ENCODE measurements around the gene MTM1. TPM values are rescaled to one million over a fixed set of nuclear protein-coding genes. Genes with fewer than 3 reads are reported as not detected.

The MTM1 gene
- polyA plus RNA-seq, 1 of the 3 experiments (the other 2 are of a cell fraction), result 2.7 TPM

DNA sequence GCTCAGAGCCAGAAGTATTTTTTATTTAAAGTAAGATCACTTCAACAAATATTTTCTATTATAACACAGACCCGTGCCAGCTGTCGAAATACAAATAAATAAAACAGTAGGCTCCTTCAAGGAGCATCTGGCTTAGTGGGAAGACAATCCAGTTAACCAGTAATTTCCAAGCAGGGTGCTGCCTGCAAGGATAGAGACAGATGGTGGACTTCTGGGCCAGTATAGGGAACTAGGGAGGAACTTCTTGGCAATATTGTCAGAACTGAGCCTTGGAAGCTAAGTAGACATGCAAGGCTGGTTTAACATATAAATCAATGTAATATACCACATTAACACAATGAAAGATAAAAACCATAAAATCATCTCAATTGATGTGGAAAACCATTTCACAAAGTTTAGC lies 107.8 kb downstream of the MTM1 start:
- POLR2A ChIA-PET, result no interaction called here
- CTCF ChIA-PET, result interaction anchor here (0.7 to 1.2 kb wide), 2 partner anchors 10 to 89 kb away, joined by 3 to 5 read pairs; no protein-coding TSS in a partner anchor
- 34% methylated on average over 2 of the region's 2 CpGs for WGBS (ENCODE audit: low lambda C conversion rate)

DNA sequence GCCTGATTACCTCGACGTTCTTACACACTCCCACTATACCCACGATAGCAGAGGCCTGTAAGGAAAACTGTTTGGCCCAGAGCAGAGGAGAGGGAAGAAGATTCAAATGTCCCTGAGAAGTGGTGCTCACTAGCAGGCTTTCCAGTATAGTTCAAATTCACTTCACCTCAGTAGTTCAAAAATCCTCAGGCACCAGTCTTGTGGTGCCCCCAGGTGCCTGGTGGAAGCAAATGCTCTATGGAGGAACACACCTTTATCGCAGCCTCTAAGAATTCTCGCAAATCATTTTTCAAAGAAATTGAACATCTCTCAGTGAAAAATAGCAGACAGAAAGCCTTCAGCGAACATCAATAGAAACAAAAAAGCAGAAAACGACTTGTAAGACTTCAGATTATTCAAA lies 112.6 kb downstream of the MTM1 start:
- ChIA-PET POLR2A (interaction anchor here (0.6 kb wide), 1 partner anchor 84 kb away, joined by 3 read pairs; no protein-coding TSS in a partner anchor), CTCF (interaction anchor here (0.7 to 1.0 kb wide), 5 partner anchors 36 to 730 kb away, joined by 3 to 4 read pairs (median 3); no protein-coding TSS in a partner anchor)
- H3K4me2 ChIP-seq, result no peak overlapping the region
- H3K27me3 ChIP-seq (ENCODE audit: insufficient read depth), result no peaks in the 10 kb centered on the region
- H3K9me3 ChIP-seq, result no peaks in the 10 kb centered on the region
- H3K9ac ChIP-seq, result no peak overlapping the region
- no peaks in the 10 kb centered on the region for H3K36me3 ChIP-seq (replicated peaks in 1 of 2; ENCODE audit: control insufficient read depth in 1 of 2, insufficient read depth in 2 of 2, low read length in 1 of 2)
- H2AFZ ChIP-seq (ENCODE audit: low read depth), result no peak overlapping the region
- H3K9me2 ChIP-seq, result no peaks in the 10 kb centered on the region
- no peak overlapping the region for H3K27ac ChIP-seq (ENCODE audit: low read depth in 2 of 2, low read length in 1 of 2)
- WGBS (ENCODE audit: low lambda C conversion rate), result 44% methylated on average over 7 of the region's 7 CpGs
- no peak overlapping the region for H3K4me3 ChIP-seq (ENCODE audit: low read depth in 2 of 2, low read length in 1 of 2)
- TF ChIP-seq, protein P1, sequence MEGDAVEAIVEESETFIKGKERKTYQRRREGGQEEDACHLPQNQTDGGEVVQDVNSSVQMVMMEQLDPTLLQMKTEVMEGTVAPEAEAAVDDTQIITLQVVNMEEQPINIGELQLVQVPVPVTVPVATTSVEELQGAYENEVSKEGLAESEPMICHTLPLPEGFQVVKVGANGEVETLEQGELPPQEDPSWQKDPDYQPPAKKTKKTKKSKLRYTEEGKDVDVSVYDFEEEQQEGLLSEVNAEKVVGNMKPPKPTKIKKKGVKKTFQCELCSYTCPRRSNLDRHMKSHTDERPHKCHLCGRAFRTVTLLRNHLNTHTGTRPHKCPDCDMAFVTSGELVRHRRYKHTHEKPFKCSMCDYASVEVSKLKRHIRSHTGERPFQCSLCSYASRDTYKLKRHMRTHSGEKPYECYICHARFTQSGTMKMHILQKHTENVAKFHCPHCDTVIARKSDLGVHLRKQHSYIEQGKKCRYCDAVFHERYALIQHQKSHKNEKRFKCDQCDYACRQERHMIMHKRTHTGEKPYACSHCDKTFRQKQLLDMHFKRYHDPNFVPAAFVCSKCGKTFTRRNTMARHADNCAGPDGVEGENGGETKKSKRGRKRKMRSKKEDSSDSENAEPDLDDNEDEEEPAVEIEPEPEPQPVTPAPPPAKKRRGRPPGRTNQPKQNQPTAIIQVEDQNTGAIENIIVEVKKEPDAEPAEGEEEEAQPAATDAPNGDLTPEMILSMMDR (IDR thresholded peaks at IDR 0.05), result peak; percentile 45
- peak; percentile 45; the same call in 1 of the 2 replicates for TF ChIP-seq SMC3 (IDR thresholded peaks at IDR 0.05; ENCODE audit: low read depth, low read length)
- TF ChIP-seq, protein P2, sequence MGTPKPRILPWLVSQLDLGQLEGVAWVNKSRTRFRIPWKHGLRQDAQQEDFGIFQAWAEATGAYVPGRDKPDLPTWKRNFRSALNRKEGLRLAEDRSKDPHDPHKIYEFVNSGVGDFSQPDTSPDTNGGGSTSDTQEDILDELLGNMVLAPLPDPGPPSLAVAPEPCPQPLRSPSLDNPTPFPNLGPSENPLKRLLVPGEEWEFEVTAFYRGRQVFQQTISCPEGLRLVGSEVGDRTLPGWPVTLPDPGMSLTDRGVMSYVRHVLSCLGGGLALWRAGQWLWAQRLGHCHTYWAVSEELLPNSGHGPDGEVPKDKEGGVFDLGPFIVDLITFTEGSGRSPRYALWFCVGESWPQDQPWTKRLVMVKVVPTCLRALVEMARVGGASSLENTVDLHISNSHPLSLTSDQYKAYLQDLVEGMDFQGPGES (IDR thresholded peaks at IDR 0.05; ENCODE audit: low read depth, low read length), result no peak
- TF ChIP-seq TCF12 (IDR thresholded peaks at IDR 0.05), result no peak
- TF ChIP-seq RAD21 (IDR thresholded peaks at IDR 0.05; ENCODE audit: low read length), result peak; percentile 70
- no peaks in the 10 kb centered on the region for H3F3A ChIP-seq (replicated peaks; ENCODE audit: insufficient read depth)
- DNase-seq, result peak; percentile 36
- no peaks in the 10 kb centered on the region for H3K79me2 ChIP-seq (ENCODE audit: insufficient read depth)
- no peaks in the 10 kb centered on the region for H4K20me1 ChIP-seq (ENCODE audit: insufficient read depth)
- no peaks in the 10 kb centered on the region for H3K4me1 ChIP-seq (ENCODE audit: control insufficient read depth in 1 of 2, insufficient read depth in 2 of 2, low read depth in 1 of 2, low read length in 1 of 2)

More for the DNA sequence above, 107.8 kb downstream of the MTM1 start:
- H3K9me2 ChIP-seq, result no peaks in the 10 kb centered on the region
- H4K20me1 ChIP-seq (ENCODE audit: insufficient read depth), result no peaks in the 10 kb centered on the region
- H3K4me2 ChIP-seq, result no peak overlapping the region
- H3K9me3 ChIP-seq, result no peaks in the 10 kb centered on the region
- DNase-seq, result no peak
- H3K79me2 ChIP-seq (ENCODE audit: insufficient read depth), result no peaks in the 10 kb centered on the region
- no peak overlapping the region for H3K9ac ChIP-seq
- peaks cover 3 to 5% of the 10 kb centered on the region in 2 experiments for H3K36me3 ChIP-seq (replicated peaks in 1 of 2; ENCODE audit: control insufficient read depth in 1 of 2, insufficient read depth in 2 of 2, low read length in 1 of 2)
- H3K4me3 ChIP-seq (ENCODE audit: low read depth in 2 of 2, low read length in 1 of 2), result no peak overlapping the region
- no peak overlapping the region for H2AFZ ChIP-seq (ENCODE audit: low read depth)
- no peaks in the 10 kb centered on the region for H3K27me3 ChIP-seq (ENCODE audit: insufficient read depth)
- TF ChIP-seq, protein P3, sequence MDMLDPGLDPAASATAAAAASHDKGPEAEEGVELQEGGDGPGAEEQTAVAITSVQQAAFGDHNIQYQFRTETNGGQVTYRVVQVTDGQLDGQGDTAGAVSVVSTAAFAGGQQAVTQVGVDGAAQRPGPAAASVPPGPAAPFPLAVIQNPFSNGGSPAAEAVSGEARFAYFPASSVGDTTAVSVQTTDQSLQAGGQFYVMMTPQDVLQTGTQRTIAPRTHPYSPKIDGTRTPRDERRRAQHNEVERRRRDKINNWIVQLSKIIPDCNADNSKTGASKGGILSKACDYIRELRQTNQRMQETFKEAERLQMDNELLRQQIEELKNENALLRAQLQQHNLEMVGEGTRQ (IDR thresholded peaks at IDR 0.05; ENCODE audit: borderline replicate concordance, low read depth, low read length), result no peak
- no peaks in the 10 kb centered on the region for H3F3A ChIP-seq (replicated peaks; ENCODE audit: insufficient read depth)
- no peak overlapping the region for H3K27ac ChIP-seq (ENCODE audit: low read depth in 2 of 2, low read length in 1 of 2)
- H3K4me1 ChIP-seq (ENCODE audit: control insufficient read depth in 1 of 2, insufficient read depth in 2 of 2, low read depth in 1 of 2, low read length in 1 of 2), result no peaks in the 10 kb centered on the region

DNA sequence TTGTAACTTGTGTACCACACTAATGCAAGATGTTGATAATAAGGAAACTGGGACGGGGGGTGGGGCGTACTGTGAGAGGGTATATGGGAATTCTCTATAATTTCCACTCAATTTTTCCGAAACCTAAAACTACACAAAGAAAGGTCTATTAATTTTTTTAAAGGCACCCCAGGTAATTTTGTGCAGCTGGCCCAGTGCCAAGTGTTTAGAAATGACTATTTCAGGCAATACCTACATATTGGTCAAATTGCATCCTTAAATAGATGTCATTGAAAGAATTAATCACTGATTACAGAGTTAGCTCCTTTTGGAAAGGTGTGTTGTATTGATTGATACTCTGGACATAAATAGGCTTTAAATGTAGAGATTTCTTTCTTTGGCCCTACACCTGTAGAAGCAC lies 114.7 kb downstream of the MTM1 start:
- H3K4me2 ChIP-seq, result no peak overlapping the region
- ChIA-PET CTCF (interaction anchor here (0.6 to 1.8 kb wide), 15 partner anchors 9 to 720 kb away, joined by 3 to 16 read pairs (median 4); partner anchors contain the start of gene MTMR1), POLR2A (no interaction called here)
- H2AFZ ChIP-seq (ENCODE audit: low read depth), result no peak overlapping the region
- no peak overlapping the region for H3K4me3 ChIP-seq (ENCODE audit: low read depth in 2 of 2, low read length in 1 of 2)
- no peaks in the 10 kb centered on the region for H3K4me1 ChIP-seq (ENCODE audit: control insufficient read depth in 1 of 2, insufficient read depth in 2 of 2, low read depth in 1 of 2, low read length in 1 of 2)
- H3K79me2 ChIP-seq (ENCODE audit: insufficient read depth), result no peaks in the 10 kb centered on the region
- no peak for DNase-seq
- no peaks in the 10 kb centered on the region for H4K20me1 ChIP-seq (ENCODE audit: insufficient read depth)
- H3K9me3 ChIP-seq, result no peaks in the 10 kb centered on the region
- no peaks in the 10 kb centered on the region for H3K27me3 ChIP-seq (ENCODE audit: insufficient read depth)
- WGBS (ENCODE audit: low lambda C conversion rate), result 64% methylated on average over 3 of the region's 3 CpGs
- H3F3A ChIP-seq (replicated peaks; ENCODE audit: insufficient read depth), result no peaks in the 10 kb centered on the region
- no peak overlapping the region for H3K27ac ChIP-seq (ENCODE audit: low read depth in 2 of 2, low read length in 1 of 2)
- H3K9me2 ChIP-seq, result no peaks in the 10 kb centered on the region
- no peaks in the 10 kb centered on the region for H3K36me3 ChIP-seq (replicated peaks in 1 of 2; ENCODE audit: control insufficient read depth in 1 of 2, insufficient read depth in 2 of 2, low read length in 1 of 2)
- no peak overlapping the region for H3K9ac ChIP-seq
- TF ChIP-seq MEF2A (IDR thresholded peaks at IDR 0.05; ENCODE audit: borderline replicate concordance, low read depth) (no peak), FOXM1 (IDR thresholded peaks at IDR 0.05; ENCODE audit: low read depth) (no peak), NFIC (IDR thresholded peaks at IDR 0.05; ENCODE audit: borderline replicate concordance) (peak; percentile 30; the same call in 1 of the 2 replicates), RFX5 (IDR thresholded peaks at IDR 0.05; ENCODE audit: low read length) (no peak), RCOR1 (IDR thresholded peaks at IDR 0.05; ENCODE audit: low read length) (no peak), ELF1 (IDR thresholded peaks at IDR 0.05) (no peak)
